H1 (cell line): Measurements from ENCODE around the gene PLCL1.

Source experiments
- CHD1 ChIP-seq: IDR thresholded peaks from 2 replicates; pipeline ENCODE4 v1.6.1; 2012; ENCODE audit warnings: low read depth, low read length, improper control_type of control experiment
- PHF8 ChIP-seq: fragments of 200-600 bp; sonication (generic); conservative IDR thresholded peaks from 2 replicates; pipeline ENCODE4 v1.7.1; 2012; ENCODE audit warnings: low read depth, mild to moderate bottlenecking, inconsistent platforms, low read length, moderate library complexity
- POLR2A ChIP-seq, 2 experiments: IDR thresholded peaks; 1 replicate in 1 of 2; 2 replicates in 1 of 2; pipeline ENCODE4 v1.6.1; 2011; ENCODE audit warnings: low read depth in 2 of 2, low read length in 2 of 2, mild to moderate bottlenecking in 2 of 2; ENCODE audit errors: control extremely low read depth in 1 of 2
- POLR2AphosphoS5 ChIP-seq: IDR thresholded peaks from 2 replicates; pipeline ENCODE4 v1.6.1; 2011; ENCODE audit warnings: low read depth, low read length
- TF ChIP-seq, protein P1 (sequence below): IDR thresholded peaks from 2 replicates; pipeline ENCODE4 v1.6.1; 2011; ENCODE audit warnings: low read length, improper control_type of control experiment
- TF ChIP-seq, protein P2 (sequence below): IDR thresholded peaks from 2 replicates; pipeline ENCODE4 v1.6.1; 2012; ENCODE audit warnings: inconsistent platforms

DNA sequence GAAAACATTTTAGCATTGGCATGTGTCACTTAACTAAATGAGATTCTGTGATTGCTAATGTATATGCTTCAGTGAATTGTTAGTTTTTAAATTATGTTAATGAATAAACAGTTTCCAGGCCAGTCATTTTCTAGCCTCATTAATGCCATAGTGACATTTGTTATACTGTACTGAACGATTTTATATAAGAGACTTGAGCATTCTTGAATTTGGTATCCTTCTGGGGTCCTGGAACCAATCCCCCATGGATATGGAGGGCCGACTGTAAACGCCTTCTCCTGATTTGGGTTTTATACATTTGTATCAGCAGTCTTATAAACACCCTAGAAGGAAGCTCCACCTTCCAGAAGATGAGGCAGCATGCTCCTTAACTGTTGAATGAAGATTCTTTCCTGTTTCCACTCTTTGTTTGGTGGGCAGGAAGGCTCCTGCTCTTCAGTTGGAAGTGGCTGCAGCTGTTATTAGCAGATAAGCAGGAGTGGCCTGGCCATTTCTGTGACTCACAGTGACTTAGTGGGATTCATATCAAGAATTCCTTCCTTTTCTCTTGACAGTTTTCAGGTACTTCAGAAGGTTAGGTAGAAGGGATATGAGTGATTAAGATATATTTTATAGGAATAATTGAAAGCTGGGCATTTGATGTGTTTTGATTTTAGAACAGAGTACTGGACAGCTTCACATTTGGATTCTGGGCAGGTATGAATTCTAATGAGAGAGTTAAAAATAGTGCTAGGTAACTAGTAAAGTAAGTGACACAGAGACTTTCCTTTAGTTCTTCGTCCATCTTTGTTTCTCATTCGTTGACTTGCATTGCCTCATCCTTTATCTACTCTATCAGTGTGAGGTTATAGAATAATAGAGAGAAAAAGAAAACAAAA, 124.9 kb downstream of the PLCL1 start:
- TF ChIP-seq CHD1 (no peak), PHF8 (no peak), POLR2A (IDR thresholded peaks at IDR 0.05; ENCODE audit: control extremely low read depth in 1 of 2, low read depth in 2 of 2, low read length in 2 of 2) (no peak), POLR2AphosphoS5 (no peak)
- TF ChIP-seq, protein P1, sequence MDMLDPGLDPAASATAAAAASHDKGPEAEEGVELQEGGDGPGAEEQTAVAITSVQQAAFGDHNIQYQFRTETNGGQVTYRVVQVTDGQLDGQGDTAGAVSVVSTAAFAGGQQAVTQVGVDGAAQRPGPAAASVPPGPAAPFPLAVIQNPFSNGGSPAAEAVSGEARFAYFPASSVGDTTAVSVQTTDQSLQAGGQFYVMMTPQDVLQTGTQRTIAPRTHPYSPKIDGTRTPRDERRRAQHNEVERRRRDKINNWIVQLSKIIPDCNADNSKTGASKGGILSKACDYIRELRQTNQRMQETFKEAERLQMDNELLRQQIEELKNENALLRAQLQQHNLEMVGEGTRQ, result no peak
- TF ChIP-seq, protein P2, sequence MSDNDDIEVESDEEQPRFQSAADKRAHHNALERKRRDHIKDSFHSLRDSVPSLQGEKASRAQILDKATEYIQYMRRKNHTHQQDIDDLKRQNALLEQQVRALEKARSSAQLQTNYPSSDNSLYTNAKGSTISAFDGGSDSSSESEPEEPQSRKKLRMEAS, result no peak
